GM19455 (cell line): ENCODE results near the gene MPHOSPH9.

ENCODE experiments used
- ATAC-seq: cut with Tn5 transposase; IDR thresholded peaks from one replicate; pipeline ENCODE4 v1.9.1; 2021; ENCODE audit not compliant: unreplicated experiment

The MPHOSPH9 gene

GRCh38 chr12:123150744-123151456 lies 82.0 kb downstream of the MPHOSPH9 start, which contains the start of gene PITPNM2:
Gene PITPNM2 (minus strand): TSS chr12:123151090. CDS start chr12:123034590, 116,500 bp downstream.
- peak; percentile 61 for ATAC-seq

GRCh38 chr12:123150275-123150743 lies 82.6 kb downstream of the MPHOSPH9 start:
- ATAC-seq, result no peak

- no peak for ATAC-seq
These were observed 83.3 kb downstream of the MPHOSPH9 start for GRCh38 chr12:123149501-123150274.

- no peak for ATAC-seq
These were observed 83.9 kb downstream of the MPHOSPH9 start for GRCh38 chr12:123149088-123149487.

- ATAC-seq, result no peak
These were observed 84.3 kb downstream of the MPHOSPH9 start for GRCh38 chr12:123148655-123149054.

GRCh38 chr12:123148223-123148622 lies 84.7 kb downstream of the MPHOSPH9 start:
- no peak for ATAC-seq

- no peak for ATAC-seq
These were observed 87.7 kb downstream of the MPHOSPH9 start for GRCh38 chr12:123145211-123145610.

- no peak for ATAC-seq
These were observed 89.0 kb downstream of the MPHOSPH9 start for GRCh38 chr12:123143736-123144461.

- ATAC-seq, result no peak
These were observed 89.8 kb downstream of the MPHOSPH9 start for GRCh38 chr12:123142921-123143735.

- no peak for ATAC-seq
These were observed 90.5 kb downstream of the MPHOSPH9 start for GRCh38 chr12:123142518-123142840.

GRCh38 chr12:123141615-123142517 lies 91.1 kb downstream of the MPHOSPH9 start:
- ATAC-seq, result no peak

- ATAC-seq, result no peak
These were observed 92.0 kb downstream of the MPHOSPH9 start for GRCh38 chr12:123140676-123141614.

GRCh38 chr12:123139926-123140675 lies 92.8 kb downstream of the MPHOSPH9 start:
- no peak for ATAC-seq

GRCh38 chr12:123135688-123136087 lies 97.3 kb downstream of the MPHOSPH9 start:
- no peak for ATAC-seq

- ATAC-seq, result no peak
These were observed 98.1 kb downstream of the MPHOSPH9 start for GRCh38 chr12:123134826-123135225.

GRCh38 chr12:123134271-123134671 lies 98.7 kb downstream of the MPHOSPH9 start:
- ATAC-seq, result no peak

- no peak for ATAC-seq
These were observed 99.2 kb downstream of the MPHOSPH9 start for GRCh38 chr12:123133701-123134100.
